A673 (cell line): Measurements from ENCODE around the gene KCP. TPM values are rescaled to one million over a fixed set of nuclear protein-coding genes. Genes with fewer than 3 reads are reported as not detected.

Source experiments
- BruUV-seq: library from RNA; stranded (reverse); fragments of 400-500 nt; replicated peaks from 2 replicates; lab custom pipeline; 2021; lab: Mats Ljungman, UMichigan
- CTCF ChIA-PET: fragments of 300-600 bp; sonication (Branson Sonifier 250); formaldehyde crosslinking; loops from one replicate; lab custom pipeline; 2022; ENCODE audit warnings: antibody characterized with exemption; lab: Charles Lee
- POLR2A ChIA-PET: fragments of 300-600 bp; sonication (Branson Sonifier 250); formaldehyde crosslinking; loops from one replicate; lab custom pipeline; 2022; ENCODE audit warnings: antibody characterized with exemption; ENCODE audit not compliant: low non-redundant PET; lab: Charles Lee
- DNase-seq: peaks from one replicate; pipeline ENCODE4 v3.0.0-alpha.2; 2015; ENCODE audit warnings: low spot score
- H3K27ac ChIP-seq: fragments of 200-600 bp; sonication (generic); 2 replicates; pipeline ENCODE4 v1.5.1; 2016; ENCODE audit warnings: mixed run types, low read depth, mild to moderate bottlenecking, mixed read lengths, antibody characterized with exemption, low read length; ENCODE audit not compliant: poor library complexity, severe bottlenecking
- H3K27me3 ChIP-seq: fragments of 200-600 bp; sonication (generic); replicated peaks from 2 replicates; pipeline ENCODE4 v1.6.1; 2017; ENCODE audit warnings: mixed run types, low read depth, mild to moderate bottlenecking, mixed read lengths, antibody characterized with exemption, low read length; ENCODE audit not compliant: insufficient read depth, poor library complexity
- H3K36me3 ChIP-seq: fragments of 200-600 bp; sonication (generic); 2 replicates; pipeline ENCODE4 v1.6.1; 2016; ENCODE audit warnings: mixed run types, mild to moderate bottlenecking, mixed read lengths, antibody characterized with exemption, low read length; ENCODE audit not compliant: insufficient read depth, poor library complexity, severe bottlenecking
- H3K4me1 ChIP-seq: fragments of 200-600 bp; sonication (generic); 2 replicates; pipeline ENCODE4 v1.6.1; 2017; ENCODE audit warnings: mixed run types, mild to moderate bottlenecking, mixed read lengths, antibody characterized with exemption, low read length; ENCODE audit not compliant: insufficient read depth, poor library complexity, severe bottlenecking
- H3K4me3 ChIP-seq: fragments of 200-600 bp; sonication (generic); 2 replicates; pipeline ENCODE4 v1.5.1; 2016; ENCODE audit warnings: low read depth, mixed run types, mild to moderate bottlenecking, mixed read lengths, low read length; ENCODE audit not compliant: poor library complexity, severe bottlenecking
- H3K9me3 ChIP-seq: fragments of 200-600 bp; sonication (generic); 2 replicates; pipeline ENCODE4 v1.6.1; 2016; ENCODE audit warnings: mixed run types, low read depth, mild to moderate bottlenecking, mixed read lengths, antibody characterized with exemption, low read length; ENCODE audit not compliant: poor library complexity, severe bottlenecking
- CTCF ChIP-seq: fragments of 300-800, 200-600 bp; sonication (generic); conservative IDR thresholded peaks from 2 replicates; pipeline ENCODE4 v1.5.1; 2017; ENCODE audit warnings: low read depth, mild to moderate bottlenecking, antibody characterized with exemption, low read length, moderate library complexity, mixed read lengths
- EZH2 ChIP-seq: fragments of 200-600 bp; sonication (generic); IDR thresholded peaks from 2 replicates; pipeline ENCODE4 v1.6.1; 2017; ENCODE audit warnings: borderline replicate concordance, low read depth, mild to moderate bottlenecking, mixed read lengths, antibody characterized with exemption, low read length; ENCODE audit not compliant: poor library complexity, severe bottlenecking
- intact Hi-C: fragments of 100-400 bp; cut with micrococcal nuclease; formaldehyde crosslinking; loops from one replicate; pipeline ENCODE4 v1.10.0; 2022; ENCODE audit not compliant: unreplicated experiment
- total RNA-seq: library from RNA; stranded (reverse); gene quantifications from 2 replicates; pipeline ENCODE4 v1.2.3, GENCODE V29; 2021

KCP gene
- total RNA-seq, 1 experiment from 2014 or later = not detected

GRCh38 chr7:128827248-128827958, 83.1 kb downstream of the KCP start:
- TF ChIP-seq CTCF (no peak), EZH2 (no peak)
- H3K4me1 ChIP-seq = peaks cover 19% of the 10 kb centered on the region
- H3K27me3 ChIP-seq = no peaks in the 10 kb centered on the region
- H3K4me3 ChIP-seq = no peak overlapping the region
- DNase-seq = no peak
- ChIA-PET CTCF (no interaction called here), POLR2A (no interaction called here)
- H3K9me3 ChIP-seq = no peaks in the 10 kb centered on the region
- H3K36me3 ChIP-seq = no peaks in the 10 kb centered on the region
- BruUV-seq = no TSS peak
- no peak overlapping the region for H3K27ac ChIP-seq
- intact Hi-C loops = no loop called here

- POLR2A ChIA-PET = no interaction called here
- H3K27ac ChIP-seq = no peak overlapping the region
- intact Hi-C loops = no loop called here
Observed at GRCh38 chr7:128826916-128827247, 83.6 kb downstream of the KCP start.

More at GRCh38 chr7:128826916-128827247, 83.6 kb downstream of the KCP start:
- H3K36me3 ChIP-seq = no peaks in the 10 kb centered on the region
- peaks cover 14% of the 10 kb centered on the region for H3K4me1 ChIP-seq
- no peaks in the 10 kb centered on the region for H3K9me3 ChIP-seq
- H3K27me3 ChIP-seq = no peaks in the 10 kb centered on the region
- no TSS peak for BruUV-seq
- TF ChIP-seq EZH2 (no peak), CTCF (no peak)
- no peak for DNase-seq
- H3K4me3 ChIP-seq = no peak overlapping the region
- CTCF ChIA-PET = no interaction called here

Other genes starting within 250 kb of the KCP start
- 1.8 and 2.2 TPM in 2 replicates for gene GARIN1A, start 238.4 kb downstream of the KCP start, total RNA-seq
- 161 and 162 TPM in 2 replicates for gene CALU, start 171.3 kb downstream of the KCP start, total RNA-seq
- not detected in 2 replicates for gene OPN1SW, start 134.9 kb downstream of the KCP start, total RNA-seq
- 4.4 and 6.9 TPM in 2 replicates for gene CCDC136, start 118.7 kb downstream of the KCP start, total RNA-seq
- gene FLNC, start 80.3 kb downstream of the KCP start, total RNA-seq = 6.5 and 7.8 TPM in 2 replicates
- gene ATP6V1F, start 47.9 kb downstream of the KCP start, total RNA-seq = 148 and 152 TPM in 2 replicates
- not detected in 2 replicates for gene IRF5, start 27.2 kb upstream of the KCP start, total RNA-seq
- gene TNPO3, start 144.4 kb upstream of the KCP start, total RNA-seq = 72.7 and 77.8 TPM in 2 replicates
- gene TSPAN33, start 234.0 kb upstream of the KCP start, total RNA-seq = 1.6 and 3.5 TPM in 2 replicates